ENCODE measurements around the gene SMOC2. TPM values are rescaled to one million over a fixed set of nuclear protein-coding genes. Genes with fewer than 3 reads are reported as not detected.

Gene SMOC2
- total RNA-seq, 4 donors from 2014 or later, result 5.8 to 14.5 (median 9.0) TPM

GRCh38 chr6:168516944-168517741, 76.2 kb downstream of the SMOC2 start:
- no peak for DNase-seq
- WGBS, 2 donors (ENCODE audit: low coverage in 1 of 2), result 93 to 98% methylated on average over 7 to 31 of the region's 37 CpGs
- Histone ChIP-seq H3K9me3 (no peaks in the 10 kb centered on the region), H3K4me1 (no peaks in the 10 kb centered on the region), H3K4me3 (no peak overlapping the region), H3K36me3 (no peaks in the 10 kb centered on the region), H3K27me3 (no peaks in the 10 kb centered on the region), H3K27ac (no peak overlapping the region)
- in situ Hi-C loops (cut with MboI; ENCODE audit: low pct_ligation_motif_present in 1 of 4, low pct_unique_long_range_greater_than_20kb in 1 of 4, low sequenced_read_pairs in 3 of 4) (no loop called here), intact Hi-C loops (cut with DNase I; ENCODE audit: low total_unique reads) (no loop called here)
- TF ChIP-seq POLR2AphosphoS5 (IDR thresholded peaks at IDR 0.05), result no peak
- no peak for TF ChIP-seq CTCF (IDR thresholded peaks at IDR 0.05)
- TF ChIP-seq EP300 (IDR thresholded peaks at IDR 0.05; ENCODE audit: low read depth), result no peak
- no peak for TF ChIP-seq POLR2A (IDR thresholded peaks at IDR 0.05)

- Histone ChIP-seq H3K27me3 (no peaks in the 10 kb centered on the region), H3K9me3 (no peaks in the 10 kb centered on the region), H3K4me1 (no peaks in the 10 kb centered on the region), H3K36me3 (no peaks in the 10 kb centered on the region), H3K27ac (no peak overlapping the region), H3K4me3 (no peak overlapping the region)
- no peak for TF ChIP-seq POLR2A (IDR thresholded peaks at IDR 0.05)
- TF ChIP-seq POLR2AphosphoS5 (IDR thresholded peaks at IDR 0.05), result no peak
- no peak for TF ChIP-seq EP300 (IDR thresholded peaks at IDR 0.05; ENCODE audit: low read depth)
- no peak for TF ChIP-seq CTCF (IDR thresholded peaks at IDR 0.05)
- intact Hi-C loops (cut with DNase I; ENCODE audit: low total_unique reads) (no loop called here), in situ Hi-C loops (cut with MboI; ENCODE audit: low pct_ligation_motif_present in 1 of 4, low pct_unique_long_range_greater_than_20kb in 1 of 4, low sequenced_read_pairs in 3 of 4) (no loop called here)
- no peak for DNase-seq
- WGBS, 2 donors (ENCODE audit: low coverage in 1 of 2), result 85 to 90% methylated on average over 4 to 38 of the region's 39 CpGs
Observed at GRCh38 chr6:168517742-168518347, 76.9 kb downstream of the SMOC2 start.

GRCh38 chr6:168518348-168518745, 77.4 kb downstream of the SMOC2 start:
- Histone ChIP-seq H3K27ac (no peak overlapping the region), H3K27me3 (no peaks in the 10 kb centered on the region), H3K4me1 (no peaks in the 10 kb centered on the region), H3K4me3 (no peak overlapping the region), H3K9me3 (no peaks in the 10 kb centered on the region), H3K36me3 (no peaks in the 10 kb centered on the region)
- intact Hi-C loops (cut with DNase I; ENCODE audit: low total_unique reads), result no loop called here
- no peak for DNase-seq
- 66 to 70% methylated on average over 3 to 4 of the region's 4 CpGs for WGBS, 2 donors (ENCODE audit: low coverage in 1 of 2)
- in situ Hi-C loops (cut with MboI; ENCODE audit: low pct_ligation_motif_present in 1 of 4, low pct_unique_long_range_greater_than_20kb in 1 of 4, low sequenced_read_pairs in 3 of 4), result no loop called here
- TF ChIP-seq POLR2A (IDR thresholded peaks at IDR 0.05) (no peak), EP300 (IDR thresholded peaks at IDR 0.05; ENCODE audit: low read depth) (no peak), CTCF (IDR thresholded peaks at IDR 0.05) (no peak), POLR2AphosphoS5 (IDR thresholded peaks at IDR 0.05) (no peak)

- no peaks in the 10 kb centered on the region for H3K36me3 ChIP-seq
- H3K27me3 ChIP-seq, result no peaks in the 10 kb centered on the region
- no peaks in the 10 kb centered on the region for H3K4me1 ChIP-seq
- intact Hi-C loops (cut with DNase I; ENCODE audit: low total_unique reads), result no loop called here
- DNase-seq, result no peak
- WGBS, 2 donors (ENCODE audit: low coverage in 1 of 2), result 82 to 85% methylated on average over 8 to 21 of the region's 21 CpGs
- no peak overlapping the region for H3K27ac ChIP-seq
- no peaks in the 10 kb centered on the region for H3K9me3 ChIP-seq
- TF ChIP-seq POLR2AphosphoS5 (IDR thresholded peaks at IDR 0.05) (no peak), CTCF (IDR thresholded peaks at IDR 0.05) (no peak), EP300 (IDR thresholded peaks at IDR 0.05; ENCODE audit: low read depth) (no peak), POLR2A (IDR thresholded peaks at IDR 0.05) (no peak)
- no peak overlapping the region for H3K4me3 ChIP-seq
- in situ Hi-C loops (cut with MboI; ENCODE audit: low pct_ligation_motif_present in 1 of 4, low pct_unique_long_range_greater_than_20kb in 1 of 4, low sequenced_read_pairs in 3 of 4), result no loop called here
Observed at GRCh38 chr6:168518867-168519266, 77.9 kb downstream of the SMOC2 start.
